ENCODE measurements around the gene RGS2. TPM values are rescaled to one million over a fixed set of nuclear protein-coding genes. Genes with fewer than 3 reads are reported as not detected.

The RGS2 gene
- total and polyA plus RNA-seq, 2 experiments from 2014 or later: 196 to 283 TPM

GRCh38 chr1:192787914-192788585, 20.8 kb upstream of the RGS2 start:
- H3K27ac ChIP-seq: no peak overlapping the region
- no peaks in the 10 kb centered on the region for H3K9me2 ChIP-seq (replicated peaks; ENCODE audit: insufficient read depth)
- no peaks in the 10 kb centered on the region for H4K20me1 ChIP-seq (ENCODE audit: insufficient read depth, poor library complexity, severe bottlenecking)
- TF ChIP-seq EZH2 (IDR thresholded peaks at IDR 0.05; ENCODE audit: borderline replicate concordance): no peak
- TF ChIP-seq CTCF (IDR thresholded peaks at IDR 0.05; ENCODE audit: poor library complexity): no peak
- no peak for TF ChIP-seq EZH2phosphoT487 (IDR thresholded peaks at IDR 0.05; ENCODE audit: low read depth, severe bottlenecking, unreplicated experiment)
- no peak overlapping the region for H3K4me3 ChIP-seq
- DNase-seq (ENCODE audit: low spot score): peak; percentile 50
- 64% methylated on average over 9 of the region's 9 CpGs for WGBS (ENCODE audit: low lambda C conversion rate, missing lambda C conversion rate)
- no peak overlapping the region for H3K4me2 ChIP-seq
- no peaks in the 10 kb centered on the region for H3K27me3 ChIP-seq
- H3K36me3 ChIP-seq (replicated peaks; ENCODE audit: insufficient read depth, low read depth): no peaks in the 10 kb centered on the region
- no peaks in the 10 kb centered on the region for H3K79me2 ChIP-seq
- H3K9me3 ChIP-seq (ENCODE audit: low read depth): no peaks in the 10 kb centered on the region
- no peaks in the 10 kb centered on the region for H3K4me1 ChIP-seq (ENCODE audit: insufficient read depth)
- no peak overlapping the region for H2AFZ ChIP-seq

GRCh38 chr1:192789871-192790270, 19.0 kb upstream of the RGS2 start:
- WGBS (ENCODE audit: low lambda C conversion rate, missing lambda C conversion rate): 96% methylated on average over 2 of the region's 2 CpGs
- Histone ChIP-seq H3K36me3 (replicated peaks; ENCODE audit: insufficient read depth, low read depth) (no peaks in the 10 kb centered on the region), H4K20me1 (ENCODE audit: insufficient read depth, poor library complexity, severe bottlenecking) (no peaks in the 10 kb centered on the region), H3K27ac (no peak overlapping the region), H3K9me3 (ENCODE audit: low read depth) (no peaks in the 10 kb centered on the region), H3K79me2 (no peaks in the 10 kb centered on the region), H3K4me3 (no peak overlapping the region), H2AFZ (no peak overlapping the region), H3K4me1 (ENCODE audit: insufficient read depth) (no peaks in the 10 kb centered on the region), H3K4me2 (no peak overlapping the region), H3K27me3 (no peaks in the 10 kb centered on the region), H3K9me2 (replicated peaks; ENCODE audit: insufficient read depth) (no peaks in the 10 kb centered on the region)
- no peak for DNase-seq (ENCODE audit: low spot score)
- TF ChIP-seq CTCF (IDR thresholded peaks at IDR 0.05; ENCODE audit: poor library complexity): no peak
- no peak for TF ChIP-seq EZH2phosphoT487 (IDR thresholded peaks at IDR 0.05; ENCODE audit: low read depth, severe bottlenecking, unreplicated experiment)
- no peak for TF ChIP-seq EZH2 (IDR thresholded peaks at IDR 0.05; ENCODE audit: borderline replicate concordance)

DNA sequence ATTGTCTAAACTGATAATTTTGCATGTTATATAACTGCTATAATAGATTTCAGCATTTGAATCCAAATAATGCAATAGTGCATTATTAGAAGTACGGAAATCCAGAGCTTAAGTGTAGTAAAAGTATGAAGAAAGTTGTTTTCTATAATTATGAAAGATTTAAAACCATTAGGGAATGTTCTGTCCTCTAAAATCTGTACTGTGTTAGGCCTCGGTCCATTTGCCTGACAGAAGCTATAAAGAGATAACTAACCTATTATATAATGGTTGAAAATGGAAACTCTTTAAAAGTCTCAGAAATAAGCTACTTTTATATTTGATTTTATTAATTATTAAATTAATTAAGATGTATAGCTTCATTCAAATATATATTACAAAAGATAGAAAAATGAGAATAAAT, 16.2 kb upstream of the RGS2 start:
- Histone ChIP-seq H3K4me2 (no peak overlapping the region), H3K4me3 (no peak overlapping the region), H4K20me1 (ENCODE audit: insufficient read depth, poor library complexity, severe bottlenecking) (no peaks in the 10 kb centered on the region), H3K9me3 (ENCODE audit: low read depth) (no peaks in the 10 kb centered on the region), H3K36me3 (replicated peaks; ENCODE audit: insufficient read depth, low read depth) (no peaks in the 10 kb centered on the region), H3K79me2 (no peaks in the 10 kb centered on the region), H3K9me2 (replicated peaks; ENCODE audit: insufficient read depth) (no peaks in the 10 kb centered on the region), H2AFZ (no peak overlapping the region), H3K27me3 (no peaks in the 10 kb centered on the region), H3K27ac (no peak overlapping the region), H3K4me1 (ENCODE audit: insufficient read depth) (no peaks in the 10 kb centered on the region)
- no peak for DNase-seq (ENCODE audit: low spot score)
- TF ChIP-seq EZH2phosphoT487 (IDR thresholded peaks at IDR 0.05; ENCODE audit: low read depth, severe bottlenecking, unreplicated experiment) (no peak), CTCF (IDR thresholded peaks at IDR 0.05; ENCODE audit: poor library complexity) (no peak), EZH2 (IDR thresholded peaks at IDR 0.05; ENCODE audit: borderline replicate concordance) (no peak)
- 83% methylated on average over 2 of the region's 2 CpGs for WGBS (ENCODE audit: low lambda C conversion rate, missing lambda C conversion rate)

Measured in hepatocyte (in vitro differentiated cells).